NCI-H2196 treated with DMSO at 0.1 percent for 48 hours (cell line): ENCODE measurements around the gene SLA2.
"Not testable (repeated sequence)": the region's sequence is repeated elsewhere in the genome, so short reads cannot be mapped to it uniquely, and the experiment has no call there.

Source experiments
- DNase-seq: peaks from one replicate; lab custom pipeline; 2025; ENCODE audit not compliant: unreplicated experiment; lab: John Stamatoyannopoulos, UW

The SLA2 gene

GRCh38 chr20:36611625-36612024 is 34.4 kb downstream of the SLA2 start:
- no peak for DNase-seq

- not testable (repeated sequence) for DNase-seq
These were observed 37.6 kb downstream of the SLA2 start for GRCh38 chr20:36608388-36608728.

- no peak for DNase-seq
These were observed 38.2 kb downstream of the SLA2 start for GRCh38 chr20:36607586-36608387.

- no peak for DNase-seq
These were observed 39.6 kb downstream of the SLA2 start for GRCh38 chr20:36606158-36607066.

GRCh38 chr20:36605399-36606157 is 40.4 kb downstream of the SLA2 start, which contains the start of gene RAB5IF:
TSS of gene RAB5IF (plus strand) at chr20:36605779. CDS start at chr20:36605952, 173 bp downstream.
- DNase-seq, result peak; percentile 93

GRCh38 chr20:36604952-36605398 is 41.0 kb downstream of the SLA2 start:
- DNase-seq, result no peak

GRCh38 chr20:36601540-36601939 is 44.5 kb downstream of the SLA2 start:
- DNase-seq, result no peak

GRCh38 chr20:36599912-36600345 is 46.1 kb downstream of the SLA2 start:
- DNase-seq, result no peak

- DNase-seq, result no peak
These were observed 52.6 kb downstream of the SLA2 start for GRCh38 chr20:36593347-36593929.

GRCh38 chr20:36591854-36592641 is 53.9 kb downstream of the SLA2 start:
- no peak for DNase-seq

- DNase-seq, result peak; percentile 63
These were observed 54.7 kb downstream of the SLA2 start for GRCh38 chr20:36591281-36591680.

- DNase-seq, result no peak
These were observed 58.5 kb downstream of the SLA2 start for GRCh38 chr20:36587388-36588070.

GRCh38 chr20:36585410-36586125 is 60.4 kb downstream of the SLA2 start:
- no peak for DNase-seq

GRCh38 chr20:36584018-36584481 is 61.9 kb downstream of the SLA2 start:
- no peak for DNase-seq

GRCh38 chr20:36582821-36583220 is 63.2 kb downstream of the SLA2 start:
- DNase-seq, result no peak

GRCh38 chr20:36582322-36582721 is 63.7 kb downstream of the SLA2 start:
- DNase-seq, result no peak

GRCh38 chr20:36579996-36580545 is 65.9 kb downstream of the SLA2 start:
- DNase-seq, result no peak

GRCh38 chr20:36578356-36579041 is 67.5 kb downstream of the SLA2 start:
- no peak for DNase-seq
